PC-3 (cell line): ENCODE results near the gene ARHGEF3.

Experiments used
- EZH2phosphoT487 ChIP-seq: fragments of 300-600 bp; sonication (generic); IDR thresholded peaks from 2 replicates; pipeline ENCODE4 v1.6.1; 2018; ENCODE audit warnings: mild to moderate bottlenecking, antibody characterized with exemption, low read length, borderline replicate concordance
- TF ChIP-seq, protein P1 (sequence below): fragments of 300-600 bp; sonication (generic); conservative IDR thresholded peaks from 2 replicates; pipeline ENCODE4 v1.5.1; 2017; ENCODE audit warnings: antibody characterized with exemption, low read depth, mild to moderate bottlenecking, low read length

DNA sequence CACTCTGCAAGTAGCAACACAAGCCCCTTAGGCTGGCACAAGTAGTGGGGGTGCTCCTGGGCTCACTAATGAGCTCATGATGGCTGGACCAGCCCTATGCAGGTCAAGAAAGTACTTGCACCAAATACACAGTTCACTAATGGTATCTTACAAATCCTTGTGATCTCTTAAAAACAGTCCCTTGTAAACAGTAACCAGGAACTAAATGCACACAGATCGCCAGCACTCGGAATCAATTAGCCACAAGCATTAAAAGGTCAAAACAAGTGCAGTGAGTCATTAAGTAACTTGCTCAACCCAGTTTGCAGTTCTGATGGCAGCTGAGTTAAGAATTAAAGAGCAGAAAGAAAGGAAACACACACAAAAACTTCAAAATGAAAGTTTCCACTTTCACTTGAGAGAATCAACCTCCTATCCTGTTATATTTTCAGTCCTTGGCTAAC lies 43.2 kb downstream of the ARHGEF3 start:
- TF ChIP-seq, protein P1, sequence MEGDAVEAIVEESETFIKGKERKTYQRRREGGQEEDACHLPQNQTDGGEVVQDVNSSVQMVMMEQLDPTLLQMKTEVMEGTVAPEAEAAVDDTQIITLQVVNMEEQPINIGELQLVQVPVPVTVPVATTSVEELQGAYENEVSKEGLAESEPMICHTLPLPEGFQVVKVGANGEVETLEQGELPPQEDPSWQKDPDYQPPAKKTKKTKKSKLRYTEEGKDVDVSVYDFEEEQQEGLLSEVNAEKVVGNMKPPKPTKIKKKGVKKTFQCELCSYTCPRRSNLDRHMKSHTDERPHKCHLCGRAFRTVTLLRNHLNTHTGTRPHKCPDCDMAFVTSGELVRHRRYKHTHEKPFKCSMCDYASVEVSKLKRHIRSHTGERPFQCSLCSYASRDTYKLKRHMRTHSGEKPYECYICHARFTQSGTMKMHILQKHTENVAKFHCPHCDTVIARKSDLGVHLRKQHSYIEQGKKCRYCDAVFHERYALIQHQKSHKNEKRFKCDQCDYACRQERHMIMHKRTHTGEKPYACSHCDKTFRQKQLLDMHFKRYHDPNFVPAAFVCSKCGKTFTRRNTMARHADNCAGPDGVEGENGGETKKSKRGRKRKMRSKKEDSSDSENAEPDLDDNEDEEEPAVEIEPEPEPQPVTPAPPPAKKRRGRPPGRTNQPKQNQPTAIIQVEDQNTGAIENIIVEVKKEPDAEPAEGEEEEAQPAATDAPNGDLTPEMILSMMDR = no peak
- TF ChIP-seq EZH2phosphoT487 = no peak
